Measurements from ENCODE around the gene PHOX2A.

GRCh38 chr11:72229336-72229924 lies 14.5 kb downstream of the PHOX2A start:
- TF ChIP-seq CTCF (IDR thresholded peaks at IDR 0.05; ENCODE audit: insufficient read depth, low read depth, low read length) (no peak), EZH2 (IDR thresholded peaks at IDR 0.05; ENCODE audit: insufficient read depth, low read length) (no peak)
